ENCODE data around the gene ZBTB49. TPM values are rescaled to one million over a fixed set of nuclear protein-coding genes. Genes with fewer than 3 reads are reported as not detected.

ZBTB49 gene
- total RNA-seq, 1 donor from 2014 or later: 4.9 TPM

- no peak for TF ChIP-seq CTCF (IDR thresholded peaks at IDR 0.05)
Measured at GRCh38 chr4:4320528-4320927, 30.5 kb downstream of the ZBTB49 start.

GRCh38 chr4:4320951-4321714 lies 31.1 kb downstream of the ZBTB49 start:
- intact Hi-C loops (cut with DNase I): no loop called here
- Histone ChIP-seq H3K9me3 (no peaks in the 10 kb centered on the region), H3K36me3 (peaks cover 60% of the 10 kb centered on the region), H3K4me1 (no peaks in the 10 kb centered on the region), H3K27ac (no peak overlapping the region), H3K27me3 (ENCODE audit: low read depth) (no peaks in the 10 kb centered on the region), H3K4me3 (no peak overlapping the region)
- ATAC-seq: no peak
- TF ChIP-seq CTCF (IDR thresholded peaks at IDR 0.05): no peak
- DNase-seq: no peak

More at GRCh38 chr4:4320528-4320927, 30.5 kb downstream of the ZBTB49 start:
- intact Hi-C loops (cut with DNase I): no loop called here
- Histone ChIP-seq H3K27ac (no peak overlapping the region), H3K4me3 (no peak overlapping the region), H3K27me3 (ENCODE audit: low read depth) (no peaks in the 10 kb centered on the region), H3K9me3 (no peaks in the 10 kb centered on the region), H3K4me1 (no peaks in the 10 kb centered on the region), H3K36me3 (peaks cover 66% of the 10 kb centered on the region)
- ATAC-seq (no peak), DNase-seq (no peak)

GRCh38 chr4:4321951-4322688 lies 32.1 kb downstream of the ZBTB49 start:
- no peak for ATAC-seq
- no peaks in the 10 kb centered on the region for H3K27me3 ChIP-seq (ENCODE audit: low read depth)
- intact Hi-C loops (cut with DNase I): no loop called here

GRCh38 chr4:4323705-4324534 lies 33.9 kb downstream of the ZBTB49 start:
- Histone ChIP-seq H3K4me3 (no peak overlapping the region), H3K4me1 (no peaks in the 10 kb centered on the region), H3K36me3 (peaks cover 35% of the 10 kb centered on the region), H3K27ac (peak overlapping the region; percentile 54), H3K9me3 (no peaks in the 10 kb centered on the region), H3K27me3 (ENCODE audit: low read depth) (no peaks in the 10 kb centered on the region)
- ATAC-seq: no peak
- DNase-seq: no peak
- no peak for TF ChIP-seq CTCF (IDR thresholded peaks at IDR 0.05)
- intact Hi-C loops (cut with DNase I): no loop called here

More at GRCh38 chr4:4321951-4322688, 32.1 kb downstream of the ZBTB49 start:
- DNase-seq: no peak
- no peak overlapping the region for H3K27ac ChIP-seq
- H3K4me1 ChIP-seq: no peaks in the 10 kb centered on the region
- H3K4me3 ChIP-seq: no peak overlapping the region
- TF ChIP-seq CTCF (IDR thresholded peaks at IDR 0.05): no peak
- no peaks in the 10 kb centered on the region for H3K9me3 ChIP-seq
- H3K36me3 ChIP-seq: peaks cover 50% of the 10 kb centered on the region

GRCh38 chr4:4325321-4325720 lies 35.3 kb downstream of the ZBTB49 start:
- intact Hi-C loops (cut with DNase I): no loop called here
- no peak for ATAC-seq

More at GRCh38 chr4:4325321-4325720, 35.3 kb downstream of the ZBTB49 start:
- TF ChIP-seq CTCF (IDR thresholded peaks at IDR 0.05): no peak
- Histone ChIP-seq H3K4me1 (no peaks in the 10 kb centered on the region), H3K27ac (peak overlapping the region; percentile 54), H3K4me3 (no peak overlapping the region), H3K36me3 (peaks cover 24% of the 10 kb centered on the region), H3K27me3 (ENCODE audit: low read depth) (no peaks in the 10 kb centered on the region), H3K9me3 (no peaks in the 10 kb centered on the region)
- DNase-seq: no peak

Data from lower lobe of right lung (tissue), 2 donors.